Measurements from ENCODE around the gene KCNAB1.

Gene KCNAB1

GRCh38 chr3:156378871-156379270 lies 258.5 kb downstream of the KCNAB1 start:
- no peak for DNase-seq

GRCh38 chr3:156379327-156379726 lies 258.9 kb downstream of the KCNAB1 start:
- DNase-seq: no peak

GRCh38 chr3:156381253-156381652 lies 260.9 kb downstream of the KCNAB1 start:
- DNase-seq: no peak

GRCh38 chr3:156382458-156383346 lies 262.3 kb downstream of the KCNAB1 start:
- DNase-seq: peak; percentile 59

GRCh38 chr3:156383441-156384025 lies 263.2 kb downstream of the KCNAB1 start:
- no peak for DNase-seq

- no peak for DNase-seq
These were observed 268.4 kb downstream of the KCNAB1 start for GRCh38 chr3:156388497-156389448.

- DNase-seq: no peak
These were observed 269.1 kb downstream of the KCNAB1 start for GRCh38 chr3:156389449-156389950.

GRCh38 chr3:156390846-156391245 lies 270.5 kb downstream of the KCNAB1 start:
- no peak for DNase-seq

GRCh38 chr3:156395961-156396710 lies 275.8 kb downstream of the KCNAB1 start:
- DNase-seq: no peak

GRCh38 chr3:156396851-156397250 lies 276.5 kb downstream of the KCNAB1 start:
- DNase-seq: no peak

- no peak for DNase-seq
These were observed 277.2 kb downstream of the KCNAB1 start for GRCh38 chr3:156397534-156397933.

- DNase-seq: no peak
These were observed 279.7 kb downstream of the KCNAB1 start for GRCh38 chr3:156400062-156400461.

- no peak for DNase-seq
These were observed 280.4 kb downstream of the KCNAB1 start for GRCh38 chr3:156400735-156401134.

- no peak for DNase-seq
These were observed 283.8 kb downstream of the KCNAB1 start for GRCh38 chr3:156404217-156404616.

- DNase-seq: no peak
These were observed 286.0 kb downstream of the KCNAB1 start for GRCh38 chr3:156406393-156406792.

- DNase-seq: no peak
These were observed 287.3 kb downstream of the KCNAB1 start for GRCh38 chr3:156407617-156408225.

GRCh38 chr3:156409694-156410093 lies 289.3 kb downstream of the KCNAB1 start:
- no peak for DNase-seq

- DNase-seq: no peak
These were observed 292.2 kb downstream of the KCNAB1 start for GRCh38 chr3:156412600-156412999.

GRCh38 chr3:156413293-156413892 lies 293.0 kb downstream of the KCNAB1 start:
- no peak for DNase-seq

GRCh38 chr3:156416846-156417558 lies 296.6 kb downstream of the KCNAB1 start:
- DNase-seq: no peak
